IMR-90 (cell line): ENCODE measurements around the gene ADGRG1. TPM values are rescaled to one million over a fixed set of nuclear protein-coding genes. Genes with fewer than 3 reads are reported as not detected.

Source experiments
- FOS ChIP-seq: fragments of 150-350 bp; IDR thresholded peaks from 2 replicates; pipeline ENCODE4 v1.6.1; 2016; ENCODE audit warnings: low read depth, low read length
- MAFK ChIP-seq: IDR thresholded peaks from 2 replicates; pipeline ENCODE4 v1.6.1; 2012; ENCODE audit warnings: low read depth, low read length, improper control_type of control experiment
- MXI1 ChIP-seq: IDR thresholded peaks from 2 replicates; pipeline ENCODE4 v1.6.1; 2012; ENCODE audit warnings: low read depth, mild to moderate bottlenecking, low read length, moderate library complexity, borderline replicate concordance
- POLR2A ChIP-seq: IDR thresholded peaks from 2 replicates; pipeline ENCODE4 v1.6.1; 2012; ENCODE audit warnings: mild to moderate bottlenecking, low read depth, low read length
- RCOR1 ChIP-seq: IDR thresholded peaks from 2 replicates; pipeline ENCODE4 v1.6.1; 2012; ENCODE audit warnings: mild to moderate bottlenecking, low read length, improper control_type of control experiment; ENCODE audit not compliant: insufficient replicate concordance
- RFX5 ChIP-seq: IDR thresholded peaks from 2 replicates; pipeline ENCODE4 v1.8.0; 2012; ENCODE audit warnings: low read depth, mild to moderate bottlenecking, low read length, moderate library complexity
- USF2 ChIP-seq: fragments of 150-350 bp; IDR thresholded peaks from 2 replicates; pipeline ENCODE4 v1.6.1; 2017; ENCODE audit warnings: mild to moderate bottlenecking, antibody characterized with exemption, low read length, low read depth
- polyA plus RNA-seq, 3 experiments: library from polyadenylated mRNA; depleted of rRNA; stranded (reverse); fragments of >200 nt; gene quantifications; 2 replicates each; pipeline ENCODE4 v1.2.3, GENCODE V29; 2012; ENCODE audit warnings: low replicate concordance in 1 of 3
- total RNA-seq: library from RNA; depleted of rRNA; stranded (reverse); fragments of >200 nt; gene quantifications from 2 replicates; pipeline ENCODE4 v1.2.3, GENCODE V29; 2012

Gene ADGRG1
- total and polyA plus RNA-seq, 2 of the 4 experiments (the other 2 are of a cell fraction): 0.90 to 8.4 TPM

- TF ChIP-seq USF2 (no peak), MAFK (no peak), MXI1 (no peak), FOS (no peak), POLR2A (no peak), RFX5 (no peak), RCOR1 (no peak)
These were observed 35.0 kb downstream of the ADGRG1 start (continued) for GRCh38 chr16:57663436-57663835.
